Stimulated activated CD8-positive, alpha-beta memory T cell treated with anti-CD3 and anti-CD28 coated beads, Interleukin-2, amount 100 ng/mL, for 48 hours (primary cell): ENCODE data around the gene MEIG1.
"Not testable (repeated sequence)": the region's sequence is repeated elsewhere in the genome, so short reads cannot be mapped to it uniquely, and the experiment has no call there.

Source experiments
- DNase-seq, 2 donors: peaks; one replicate each; pipeline ENCODE4 v3.0.0-alpha.2; 2020; ENCODE audit warnings: low read depth in 2 of 2

The MEIG1 gene

GRCh38 chr10:14959221-14960057 lies at the start of gene MEIG1:
Gene MEIG1 (plus strand): TSS chr10:14959388. CDS start chr10:14966469, 7,081 bp downstream.
- peak; percentile 89 to 92 for DNase-seq

GRCh38 chr10:14910953-14911352 lies 48.2 kb upstream of the MEIG1 start:
- no peak for DNase-seq

- DNase-seq: no peak
Measured at GRCh38 chr10:14911801-14912200, 47.4 kb upstream of the MEIG1 start.

GRCh38 chr10:14916600-14916999 lies 42.6 kb upstream of the MEIG1 start:
- no peak for DNase-seq

GRCh38 chr10:14917827-14918226 lies 41.4 kb upstream of the MEIG1 start:
- DNase-seq: no peak

GRCh38 chr10:14918964-14919363 lies 40.2 kb upstream of the MEIG1 start:
- no peak for DNase-seq

- DNase-seq: no peak
Measured at GRCh38 chr10:14924013-14924412, 35.2 kb upstream of the MEIG1 start.

GRCh38 chr10:14925268-14925667 lies 33.9 kb upstream of the MEIG1 start:
- no peak for DNase-seq

- DNase-seq: no peak
Measured at GRCh38 chr10:14926061-14926470, 33.1 kb upstream of the MEIG1 start.

- no peak for DNase-seq
Measured at GRCh38 chr10:14926722-14927416, 32.3 kb upstream of the MEIG1 start.

GRCh38 chr10:14930610-14931009 lies 28.6 kb upstream of the MEIG1 start:
- no peak for DNase-seq

GRCh38 chr10:14936584-14936983 lies 22.6 kb upstream of the MEIG1 start:
- no peak for DNase-seq

- peak in 1 of 2 donors; percentile 20 for DNase-seq
Measured at GRCh38 chr10:14938971-14939370, 20.2 kb upstream of the MEIG1 start.

GRCh38 chr10:14942147-14942949 lies 16.8 kb upstream of the MEIG1 start:
- not testable (repeated sequence) for DNase-seq

- not testable (repeated sequence) for DNase-seq
Measured at GRCh38 chr10:14942950-14943338, 16.2 kb upstream of the MEIG1 start.

- no peak for DNase-seq
Measured at GRCh38 chr10:14945108-14945507, 14.1 kb upstream of the MEIG1 start.

GRCh38 chr10:14947268-14947667 lies 11.9 kb upstream of the MEIG1 start:
- no peak for DNase-seq

GRCh38 chr10:14949291-14949690 lies 9.9 kb upstream of the MEIG1 start:
- no peak for DNase-seq

- no peak for DNase-seq
Measured at GRCh38 chr10:14952851-14953423, 6.3 kb upstream of the MEIG1 start.

GRCh38 chr10:14953424-14954000 lies 5.7 kb upstream of the MEIG1 start:
- no peak for DNase-seq

- DNase-seq: peak; percentile 82 to 84
Measured at GRCh38 chr10:14954001-14954770, 5.0 kb upstream of the MEIG1 start, which contains the start of gene DCLRE1C. Gene DCLRE1C (minus strand): TSS chr10:14954096. CDS start chr10:14954010, 86 bp downstream.
